ENCODE results near the gene HERC4.

HERC4 gene

GRCh38 chr10:68074775-68075549 lies at the start of gene HERC4:
TSS of gene HERC4 (minus strand) at chr10:68075283. CDS start at chr10:68073108, 2,175 bp downstream.
- peak; percentile 20 for DNase-seq

- DNase-seq: no peak
Observed at GRCh38 chr10:68124718-68125117, 49.6 kb upstream of the HERC4 start.

GRCh38 chr10:68121852-68122251 lies 46.8 kb upstream of the HERC4 start:
- DNase-seq: no peak

GRCh38 chr10:68121020-68121743 lies 46.1 kb upstream of the HERC4 start:
- DNase-seq: no peak

GRCh38 chr10:68118657-68119056 lies 43.6 kb upstream of the HERC4 start:
- no peak for DNase-seq

- DNase-seq: no peak
Observed at GRCh38 chr10:68112837-68113236, 37.8 kb upstream of the HERC4 start.

GRCh38 chr10:68111584-68111983 lies 36.5 kb upstream of the HERC4 start:
- DNase-seq: no peak

- no peak for DNase-seq
Observed at GRCh38 chr10:68110027-68110426, 34.9 kb upstream of the HERC4 start.

- no peak for DNase-seq
Observed at GRCh38 chr10:68109331-68109730, 34.2 kb upstream of the HERC4 start, which contains the start of gene MYPN. TSS of gene MYPN (plus strand) at chr10:68109488. CDS start at chr10:68121439, 11,951 bp downstream.

GRCh38 chr10:68108653-68109052 lies 33.6 kb upstream of the HERC4 start:
- no peak for DNase-seq

GRCh38 chr10:68108051-68108450 lies 33.0 kb upstream of the HERC4 start:
- DNase-seq: no peak

- no peak for DNase-seq
Observed at GRCh38 chr10:68107651-68108050, 32.6 kb upstream of the HERC4 start.

- no peak for DNase-seq
Observed at GRCh38 chr10:68106656-68107055, 31.6 kb upstream of the HERC4 start.

GRCh38 chr10:68105820-68106219 lies 30.7 kb upstream of the HERC4 start:
- no peak for DNase-seq

- no peak for DNase-seq
Observed at GRCh38 chr10:68103901-68104300, 28.8 kb upstream of the HERC4 start.

GRCh38 chr10:68103261-68103878 lies 28.3 kb upstream of the HERC4 start:
- no peak for DNase-seq

GRCh38 chr10:68101066-68101465 lies 26.0 kb upstream of the HERC4 start:
- no peak for DNase-seq

GRCh38 chr10:68099736-68100135 lies 24.7 kb upstream of the HERC4 start:
- DNase-seq: no peak

- DNase-seq: no peak
Observed at GRCh38 chr10:68096913-68097516, 21.9 kb upstream of the HERC4 start.

- no peak for DNase-seq
Observed at GRCh38 chr10:68095153-68095552, 20.1 kb upstream of the HERC4 start.

GRCh38 chr10:68092512-68092911 lies 17.4 kb upstream of the HERC4 start:
- DNase-seq: no peak

- no peak for DNase-seq
Observed at GRCh38 chr10:68090586-68090985, 15.5 kb upstream of the HERC4 start.

- no peak for DNase-seq
Observed at GRCh38 chr10:68088740-68089139, 13.7 kb upstream of the HERC4 start.

Data from NCI-H2029 treated with DMSO at 0.1 percent for 48 hours (cell line).